ENCODE data around the gene SLC6A8.

SLC6A8 gene

DNA sequence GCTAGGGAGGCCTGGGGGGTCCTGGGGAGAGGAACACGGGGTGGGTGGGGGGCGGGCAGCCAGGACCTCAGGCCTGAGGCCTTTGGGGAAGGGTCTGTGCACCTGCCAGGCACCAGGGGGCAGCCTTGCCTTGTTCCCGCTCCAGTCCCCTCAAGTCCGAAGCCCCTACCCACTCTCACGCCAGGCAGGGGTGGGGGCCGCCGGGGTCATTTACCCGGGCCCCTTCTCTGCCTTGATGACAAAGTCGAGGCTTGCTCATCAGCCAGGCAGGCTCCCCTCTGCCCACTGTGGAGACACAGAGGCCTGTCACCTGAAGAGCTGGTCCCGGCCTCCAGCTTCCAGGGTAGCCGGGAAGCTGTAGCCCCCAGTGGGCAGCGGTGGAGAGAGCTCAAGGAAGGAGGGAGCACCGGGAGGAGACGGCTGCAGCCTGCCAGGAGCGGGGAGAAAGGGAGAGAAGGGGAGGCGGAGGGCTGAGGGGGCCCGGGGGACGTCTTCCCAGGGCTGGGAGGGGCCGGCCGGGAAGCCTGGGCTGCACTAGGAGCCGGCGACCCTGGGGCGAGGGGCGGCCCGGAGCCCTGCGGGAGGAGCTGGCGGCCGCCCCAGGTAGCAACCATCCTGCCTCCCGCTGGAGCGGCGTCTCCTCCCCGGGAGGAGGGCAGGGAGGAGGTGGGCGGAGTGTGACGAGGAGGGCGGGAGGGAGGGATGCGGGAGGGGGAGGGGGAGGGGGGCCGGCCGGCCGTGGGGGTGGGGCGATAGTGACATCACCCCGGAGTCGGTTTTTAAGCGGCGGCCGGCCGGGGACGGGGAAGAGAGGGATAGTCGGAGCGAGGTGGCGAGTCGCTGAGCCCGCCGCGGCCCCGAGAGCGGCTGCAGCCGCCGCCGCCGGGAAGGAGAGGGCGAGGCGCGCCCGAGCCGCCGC lies at the start of gene SLC6A8:
SLC6A8 (plus strand) TSS at position 806 of the 919 bp plus-strand sequence. CDS start 649 bp downstream, outside the sequence.
- no peak for DNase-seq (ENCODE audit: low read depth in 3 of 3)

DNA sequence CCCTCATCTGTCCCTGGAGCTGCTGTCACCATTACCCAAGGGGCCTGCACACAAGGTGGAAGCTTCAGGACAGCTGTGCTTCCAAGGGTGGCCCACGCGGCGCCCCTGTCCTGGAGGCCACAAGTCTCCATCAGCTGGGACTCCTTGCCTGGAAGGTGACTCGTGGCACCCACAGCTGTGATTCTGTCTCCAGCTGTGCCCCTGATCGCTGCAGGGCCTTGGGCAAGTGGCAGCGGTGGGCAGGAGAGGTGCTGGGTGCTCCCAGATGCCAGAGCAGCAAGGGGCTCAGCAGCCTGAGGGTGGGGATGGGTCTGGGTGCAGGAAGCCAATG lies 49.7 kb upstream of the SLC6A8 start:
- no peak for DNase-seq (ENCODE audit: low read depth in 3 of 3)

DNA sequence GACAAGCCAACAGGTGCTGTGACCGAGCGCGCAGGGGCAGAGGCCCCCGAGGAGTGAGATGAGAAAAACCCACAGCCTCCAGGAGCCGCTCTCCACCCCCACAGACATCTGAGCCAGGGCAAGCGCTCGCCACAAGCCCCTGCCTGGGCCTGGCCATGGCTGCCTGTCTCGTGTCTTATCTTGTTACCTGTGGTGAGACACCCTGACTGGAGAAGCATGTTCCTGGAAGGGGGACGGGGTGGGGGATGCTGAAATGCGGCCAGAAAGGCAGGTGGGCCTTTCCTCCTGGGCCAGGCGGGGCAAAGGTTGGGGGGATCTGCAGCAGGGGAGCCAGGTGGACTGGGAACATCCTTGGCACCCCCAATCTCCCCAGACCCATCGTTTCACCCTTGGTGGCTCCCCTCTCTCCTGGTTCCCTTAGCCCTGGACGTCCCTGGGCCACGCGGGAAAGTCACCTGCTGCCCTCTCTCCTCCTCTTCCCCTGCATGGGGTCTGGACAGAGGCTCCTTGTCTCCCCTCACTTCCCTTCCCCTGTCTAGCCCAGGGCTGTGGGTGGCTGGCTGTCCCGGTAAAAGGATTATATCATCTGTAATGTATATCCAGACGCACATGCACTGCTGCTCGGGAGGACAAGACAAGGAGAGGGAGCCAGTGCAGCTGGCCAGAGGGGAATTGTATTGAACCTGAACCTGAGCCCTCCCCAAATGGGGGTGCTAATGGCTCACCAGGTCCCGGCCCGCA lies 49.1 kb upstream of the SLC6A8 start:
- DNase-seq (ENCODE audit: low read depth in 3 of 3): no peak

DNA sequence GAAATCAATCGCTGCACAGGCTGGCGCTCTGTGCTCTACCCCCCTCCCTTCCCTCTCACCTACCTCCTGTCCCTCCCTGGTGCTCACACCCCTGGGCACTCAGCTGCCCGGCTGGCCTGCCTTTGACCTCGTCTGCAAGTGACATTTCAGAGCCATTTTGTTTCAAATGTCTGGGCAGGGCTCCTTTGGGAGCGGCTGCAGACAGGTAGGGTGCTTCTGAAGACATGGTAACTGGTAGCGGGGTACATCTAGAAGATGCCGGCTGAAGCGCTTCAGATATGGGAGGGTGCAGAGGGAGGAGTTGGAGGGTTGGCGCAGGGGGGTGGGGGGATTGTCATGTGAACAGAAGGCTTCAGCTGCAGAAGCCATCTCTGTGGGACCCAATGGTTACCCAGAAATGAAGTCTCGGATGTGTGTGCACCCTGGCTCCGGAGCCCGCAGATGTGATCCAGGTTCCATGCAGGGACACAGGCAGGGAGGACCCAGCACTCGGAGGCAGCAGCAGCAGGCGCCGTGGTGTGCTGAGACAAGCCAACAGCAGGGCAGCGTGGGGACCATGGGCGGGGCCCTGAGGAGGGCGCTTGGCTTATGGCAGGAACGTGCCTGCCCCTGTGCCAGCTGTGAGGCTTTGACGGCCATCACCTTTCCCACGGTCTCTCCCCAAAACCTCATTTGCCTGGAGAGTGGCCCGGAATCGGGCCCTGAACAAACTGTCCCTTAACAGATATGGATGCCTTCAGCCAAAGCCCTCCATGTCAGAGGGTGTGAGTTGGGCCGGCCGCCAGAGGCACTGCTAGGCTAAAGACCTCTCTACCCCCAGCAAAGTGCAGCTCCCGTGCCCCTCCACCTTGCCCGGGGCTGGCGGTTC lies 48.3 kb upstream of the SLC6A8 start:
- no peak for DNase-seq (ENCODE audit: low read depth in 3 of 3)

DNA sequence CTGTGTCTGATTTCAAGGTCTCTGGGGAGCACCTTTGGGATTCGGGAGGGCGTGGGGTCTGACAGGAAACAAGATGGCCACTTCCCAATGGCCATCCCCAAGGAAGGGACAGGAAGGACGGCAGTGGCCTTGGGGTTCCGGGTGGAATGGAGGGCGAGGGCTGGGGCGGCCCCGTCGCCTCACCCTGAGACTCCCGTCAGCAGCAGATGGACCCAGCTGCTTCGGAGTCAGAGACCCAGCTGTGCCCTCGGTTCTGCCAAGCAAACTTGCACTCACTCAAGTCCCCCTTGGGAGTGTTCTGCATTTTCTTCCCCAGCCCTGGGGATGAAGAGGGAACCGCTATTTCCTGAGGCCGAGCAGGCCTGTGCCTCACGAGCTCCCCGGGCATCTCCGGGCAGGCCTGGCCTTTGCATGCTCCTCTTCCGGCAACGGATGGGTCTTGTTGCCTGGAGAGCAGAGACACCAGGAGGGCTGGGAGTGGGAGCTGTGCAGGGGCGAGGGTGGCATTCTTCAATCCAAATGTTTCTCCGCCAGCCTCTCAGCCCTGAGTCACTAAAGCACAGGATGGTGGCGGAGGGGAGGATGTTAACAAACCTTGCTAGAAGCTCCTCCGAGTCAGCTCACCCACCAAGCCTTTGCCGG lies 47.6 kb upstream of the SLC6A8 start:
- no peak for DNase-seq (ENCODE audit: low read depth in 3 of 3)

DNA sequence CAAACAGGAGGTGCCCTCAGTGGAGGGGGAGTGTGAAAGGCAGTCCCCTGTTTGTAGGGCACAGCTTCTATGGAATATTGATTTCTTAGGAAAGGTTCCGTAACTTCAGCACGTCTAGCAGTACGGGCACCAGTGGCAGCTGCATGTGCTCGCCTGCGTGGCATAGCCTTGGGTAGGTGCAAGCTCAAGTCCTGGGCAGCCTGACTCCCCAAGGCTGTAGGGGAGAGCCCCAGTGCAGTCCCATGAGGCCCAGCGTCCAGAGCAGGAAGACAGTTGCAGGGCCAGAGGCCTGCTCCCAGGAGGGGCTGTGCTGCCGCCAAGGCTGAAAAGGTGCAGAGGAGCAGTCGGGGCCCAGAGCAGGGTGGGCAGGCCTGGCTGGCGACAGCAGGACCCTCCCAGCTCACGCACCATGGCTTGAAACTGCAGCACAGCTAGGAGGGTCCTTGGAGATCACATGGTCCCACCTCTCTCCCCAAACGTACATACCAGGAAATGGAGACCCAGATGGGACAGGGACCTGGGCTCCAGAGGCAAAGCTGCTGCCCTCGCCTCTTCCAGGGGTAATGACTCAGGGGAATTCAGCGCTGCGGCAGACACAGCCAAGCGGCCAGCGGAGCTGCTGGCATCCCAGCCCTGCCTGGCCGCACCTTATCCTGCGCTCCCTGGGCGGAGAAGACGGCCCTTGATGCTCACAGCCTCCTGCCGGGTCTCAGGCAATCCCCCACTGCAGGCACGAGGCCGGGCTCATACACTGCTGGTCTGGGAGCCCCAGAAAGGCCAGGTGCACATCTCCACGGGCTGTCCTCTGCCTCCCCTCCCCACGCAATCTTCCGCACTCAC lies 46.8 kb upstream of the SLC6A8 start:
- no peak for DNase-seq (ENCODE audit: low read depth in 3 of 3)

DNA sequence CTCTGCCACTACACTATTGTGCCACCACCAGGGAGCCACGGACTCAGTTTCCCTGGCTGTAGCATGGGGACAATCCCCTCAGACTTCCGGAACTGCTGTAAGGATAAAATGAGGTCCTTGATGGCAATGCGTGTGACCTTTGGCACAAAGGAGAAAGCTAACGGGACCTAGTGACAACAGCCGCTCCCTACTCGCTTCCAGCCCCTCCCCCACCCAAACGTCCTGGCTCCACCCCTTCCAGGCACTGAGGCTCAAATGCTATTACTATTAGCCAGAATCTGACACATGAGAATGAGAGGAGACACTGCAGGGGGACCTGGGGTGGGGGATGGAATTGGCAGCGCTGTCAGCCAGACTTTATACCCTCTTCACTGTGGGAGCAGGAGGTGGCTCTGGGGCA lies 46.1 kb upstream of the SLC6A8 start:
- DNase-seq (ENCODE audit: low read depth in 3 of 3): no peak

DNA sequence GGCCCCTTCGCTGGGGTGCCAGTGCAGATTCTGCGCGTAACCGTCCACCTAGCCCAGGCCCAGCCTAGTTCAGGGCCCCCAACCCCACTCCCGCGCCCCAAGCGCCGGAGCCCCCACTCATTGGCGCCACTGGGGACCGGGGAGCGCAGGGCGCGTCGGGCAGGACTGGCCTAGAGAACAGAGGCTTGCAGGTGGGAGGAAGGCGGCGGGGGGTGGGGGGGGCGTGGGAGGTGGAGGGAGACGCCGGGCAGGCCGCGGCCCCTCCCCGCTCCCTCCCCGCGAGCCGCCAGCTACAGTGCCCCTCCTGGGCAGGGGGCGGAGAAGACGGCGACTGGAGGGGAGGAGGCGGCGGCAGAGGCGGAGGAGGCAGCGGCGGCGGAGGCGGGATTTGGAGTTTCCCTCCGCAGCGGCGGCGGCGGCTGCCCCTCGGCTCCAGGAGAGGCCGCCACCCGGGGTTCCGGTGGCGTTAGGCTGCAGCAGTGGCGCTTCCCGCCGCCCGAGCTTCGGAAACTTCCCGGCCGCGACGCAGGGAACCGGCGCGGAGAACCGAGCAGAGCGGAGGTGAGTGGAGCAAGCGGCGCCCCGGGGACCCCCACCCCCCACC lies 45.6 kb upstream of the SLC6A8 start:
- no peak for DNase-seq (ENCODE audit: low read depth in 3 of 3)

DNA sequence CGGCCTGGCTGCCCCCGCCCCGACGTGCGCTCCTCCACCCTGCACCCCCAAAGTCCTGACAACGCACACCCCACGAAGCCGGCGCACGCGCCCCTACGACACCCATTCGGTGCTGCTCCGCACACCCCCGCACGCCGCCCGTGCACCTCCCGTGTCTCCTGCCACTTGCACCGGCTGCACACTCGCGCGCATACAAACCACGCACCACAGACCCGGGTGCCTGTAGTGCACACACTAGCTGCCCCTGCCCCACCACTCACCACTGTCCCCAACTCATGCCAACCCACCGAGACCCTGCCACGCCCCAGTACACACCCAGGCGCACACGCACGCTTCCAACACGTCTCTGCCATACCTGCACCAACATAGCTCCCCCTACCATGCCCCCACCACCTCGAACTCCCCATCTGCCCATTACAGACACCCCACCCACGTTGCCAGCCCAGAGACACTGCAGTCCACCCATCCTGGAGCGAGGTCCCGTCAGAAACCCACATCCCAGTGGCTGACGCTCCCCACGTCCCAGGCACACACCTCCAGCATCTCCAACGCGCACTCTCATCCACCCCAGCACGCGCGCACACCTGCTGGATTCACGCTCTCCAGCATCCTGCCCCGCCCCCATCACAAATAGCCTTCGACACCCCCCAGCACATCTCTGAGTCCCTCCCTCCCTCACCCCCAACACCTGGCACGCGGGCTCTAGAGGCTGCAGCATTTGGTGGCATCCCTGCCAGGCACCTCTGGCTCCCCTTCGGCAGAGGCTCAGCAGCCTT lies 44.9 kb upstream of the SLC6A8 start:
- DNase-seq (ENCODE audit: low read depth in 3 of 3): no peak

DNA sequence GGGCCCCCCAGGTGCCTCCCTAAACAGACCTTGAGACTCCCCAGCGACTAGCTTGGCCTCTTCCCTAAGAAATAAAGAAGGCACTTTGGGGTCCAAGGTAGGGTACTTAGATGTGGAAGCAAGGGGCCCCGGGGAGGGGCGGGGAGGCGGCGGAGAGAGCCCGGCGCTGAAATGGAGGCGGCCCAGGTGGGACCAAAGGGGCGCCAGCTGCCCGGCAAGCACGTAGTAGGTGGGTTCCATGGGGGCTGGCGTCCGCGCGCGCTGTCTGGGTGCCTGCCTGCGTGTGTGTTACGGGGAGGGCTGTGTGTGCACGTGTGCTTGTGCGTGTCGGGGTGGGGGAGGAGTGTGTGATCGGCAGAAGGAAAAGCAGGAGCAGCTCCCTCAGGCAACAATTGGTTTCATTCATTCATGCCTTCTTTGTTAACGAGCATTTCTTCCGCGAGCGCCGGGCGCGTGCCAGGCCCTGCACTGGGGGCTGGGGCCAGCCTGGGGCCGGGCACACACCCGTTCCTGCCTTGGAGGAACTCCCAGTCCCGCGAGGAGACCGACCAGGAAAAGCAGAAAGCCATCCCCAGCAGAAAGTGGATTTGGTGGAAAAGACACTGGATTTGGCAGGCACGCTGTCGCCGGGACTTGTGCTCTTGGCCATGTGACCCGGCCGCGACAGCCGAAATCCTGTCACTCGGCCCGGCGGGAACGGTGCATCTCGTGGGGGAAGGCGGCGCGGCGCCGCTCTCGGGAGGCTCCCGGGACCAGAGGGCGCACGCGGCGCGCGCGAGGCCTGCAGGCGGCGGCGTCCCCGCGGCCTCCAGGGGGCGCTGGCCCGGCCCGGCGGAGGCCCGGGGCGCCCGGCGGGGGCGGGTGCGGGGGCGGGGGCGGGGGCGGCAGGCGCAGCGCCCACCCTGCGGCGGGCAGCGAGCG lies 44.0 kb upstream of the SLC6A8 start:
- DNase-seq (ENCODE audit: low read depth in 3 of 3): no peak

DNA sequence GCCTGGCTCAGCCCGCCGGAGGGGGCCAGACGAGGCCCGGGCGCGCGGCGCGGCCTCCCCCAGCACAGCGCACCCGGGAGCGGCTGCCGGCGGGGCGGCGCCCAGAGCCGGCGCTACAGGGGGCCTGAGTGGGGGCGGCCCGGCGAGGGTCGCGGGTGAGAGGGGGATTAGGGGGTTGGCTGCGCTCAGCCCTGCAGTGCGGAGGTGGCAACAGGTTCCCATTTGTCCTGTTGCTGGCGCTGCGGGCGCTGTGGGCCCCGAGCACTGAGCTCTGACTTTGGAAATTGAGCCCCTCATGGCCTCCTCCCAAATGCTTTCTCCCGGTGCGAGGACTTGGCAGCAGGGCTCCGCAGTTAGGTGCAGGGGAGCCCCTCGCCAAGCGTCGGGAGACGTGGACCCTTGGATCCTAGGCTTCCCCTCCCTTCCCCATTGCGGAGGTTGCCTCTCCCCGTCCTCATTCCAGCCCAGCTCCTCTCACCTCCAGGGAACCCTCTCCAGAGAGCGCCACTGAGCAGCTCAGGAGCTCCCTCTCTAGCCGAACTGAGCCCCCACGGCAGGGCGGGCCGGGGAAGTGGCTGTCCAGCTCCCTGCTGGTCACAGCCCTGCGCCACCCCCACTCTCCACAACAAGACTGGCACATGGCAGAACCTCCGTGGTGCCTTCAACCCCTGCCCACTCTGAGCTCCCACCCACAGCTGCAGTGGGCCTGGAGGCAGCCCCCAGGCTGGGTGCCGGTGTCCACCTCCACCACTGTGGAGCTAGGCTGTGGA lies 43.2 kb upstream of the SLC6A8 start:
- no peak for DNase-seq (ENCODE audit: low read depth in 3 of 3)

DNA sequence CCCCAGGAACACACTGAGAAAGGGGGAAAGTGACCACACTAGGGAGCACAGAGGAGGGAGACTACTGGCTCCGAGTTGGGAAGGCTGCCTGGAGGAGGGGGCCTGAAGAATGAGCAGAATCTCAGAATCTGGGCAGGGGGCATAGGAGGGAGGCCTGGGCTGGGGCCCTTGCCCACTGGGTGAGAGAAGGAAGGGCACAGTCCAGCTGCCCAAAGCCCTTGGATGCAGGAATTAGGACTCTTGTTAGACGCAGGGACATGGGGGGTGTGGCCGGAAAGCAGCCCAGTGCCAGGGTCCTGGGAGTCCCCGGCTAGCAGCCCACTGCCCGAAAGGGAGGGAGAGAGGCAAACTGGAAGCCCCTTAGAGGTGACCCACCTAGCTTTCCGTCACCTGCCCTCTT lies 42.6 kb upstream of the SLC6A8 start:
- DNase-seq (ENCODE audit: low read depth in 3 of 3): no peak

DNA sequence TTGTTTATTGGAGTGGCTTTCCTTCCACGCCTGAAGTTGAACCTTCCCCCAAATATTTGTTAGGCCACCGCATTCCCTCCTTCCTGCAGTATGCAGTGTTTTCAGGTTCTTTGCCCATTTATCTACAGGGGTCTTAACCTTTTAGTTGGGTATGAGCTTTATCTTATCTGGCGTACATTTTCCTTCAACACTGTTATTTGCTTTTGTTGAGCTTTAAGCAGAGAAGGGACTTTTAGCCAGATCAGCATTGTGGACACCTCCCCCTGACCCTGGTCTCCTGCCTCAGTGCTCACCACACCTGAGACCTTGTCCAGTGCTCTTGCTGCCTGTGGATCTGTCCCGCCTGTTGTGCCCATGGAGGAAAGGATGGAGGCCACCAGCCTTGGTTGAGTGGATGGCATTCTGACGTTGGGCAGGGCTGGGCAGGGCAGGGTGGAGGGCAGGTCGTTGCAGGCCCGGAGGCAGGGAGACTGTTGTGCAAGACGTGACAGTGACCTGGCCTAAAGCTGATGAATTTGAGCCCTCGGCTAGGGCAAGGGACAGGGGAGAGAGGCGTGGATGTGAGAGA lies 41.7 kb upstream of the SLC6A8 start:
- DNase-seq (ENCODE audit: low read depth in 3 of 3): no peak

DNA sequence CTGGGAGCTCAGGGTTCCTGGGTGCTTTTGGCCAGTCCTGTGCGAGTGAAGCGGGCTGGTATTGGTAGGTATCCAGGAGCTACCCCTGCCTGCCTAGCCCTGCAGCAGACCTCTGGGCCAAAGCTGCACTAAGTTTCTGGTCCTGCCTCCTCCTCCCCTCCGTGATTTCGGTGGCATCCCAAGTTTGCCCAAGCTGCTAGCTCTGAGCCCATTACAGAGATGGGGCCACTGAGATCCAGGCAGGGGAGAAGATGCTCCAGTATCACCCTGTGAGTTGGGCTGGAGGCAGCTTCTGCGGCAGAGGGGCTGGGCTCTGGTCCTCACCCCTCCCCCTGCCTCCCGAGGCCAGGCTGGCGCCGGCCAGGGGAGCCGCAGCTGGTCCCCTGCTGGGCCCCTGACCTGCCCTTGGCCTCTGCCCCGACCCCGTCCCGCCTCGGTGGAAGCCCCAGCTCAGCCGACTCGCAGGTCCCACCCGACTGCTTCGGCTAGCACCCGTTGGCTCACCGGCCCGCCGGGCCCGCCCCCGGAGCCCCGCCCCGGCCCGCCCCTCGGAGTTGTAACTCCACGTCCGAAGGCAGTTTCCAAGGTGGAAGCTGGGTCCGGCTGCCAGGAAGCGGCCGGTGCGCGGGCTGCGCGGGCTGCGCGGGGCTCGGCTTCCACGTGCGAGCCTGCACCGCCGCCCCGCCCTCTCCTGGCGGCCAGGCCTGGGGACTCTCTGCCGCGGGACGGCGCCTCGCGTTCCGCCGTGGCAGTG lies 40.9 kb upstream of the SLC6A8 start, which contains the start of gene DUSP9:
DUSP9 (plus strand) TSS at position 584 of the 754 bp plus-strand sequence. CDS start 751 bp downstream, outside the sequence.
- no peak for DNase-seq (ENCODE audit: low read depth in 3 of 3)

DNA sequence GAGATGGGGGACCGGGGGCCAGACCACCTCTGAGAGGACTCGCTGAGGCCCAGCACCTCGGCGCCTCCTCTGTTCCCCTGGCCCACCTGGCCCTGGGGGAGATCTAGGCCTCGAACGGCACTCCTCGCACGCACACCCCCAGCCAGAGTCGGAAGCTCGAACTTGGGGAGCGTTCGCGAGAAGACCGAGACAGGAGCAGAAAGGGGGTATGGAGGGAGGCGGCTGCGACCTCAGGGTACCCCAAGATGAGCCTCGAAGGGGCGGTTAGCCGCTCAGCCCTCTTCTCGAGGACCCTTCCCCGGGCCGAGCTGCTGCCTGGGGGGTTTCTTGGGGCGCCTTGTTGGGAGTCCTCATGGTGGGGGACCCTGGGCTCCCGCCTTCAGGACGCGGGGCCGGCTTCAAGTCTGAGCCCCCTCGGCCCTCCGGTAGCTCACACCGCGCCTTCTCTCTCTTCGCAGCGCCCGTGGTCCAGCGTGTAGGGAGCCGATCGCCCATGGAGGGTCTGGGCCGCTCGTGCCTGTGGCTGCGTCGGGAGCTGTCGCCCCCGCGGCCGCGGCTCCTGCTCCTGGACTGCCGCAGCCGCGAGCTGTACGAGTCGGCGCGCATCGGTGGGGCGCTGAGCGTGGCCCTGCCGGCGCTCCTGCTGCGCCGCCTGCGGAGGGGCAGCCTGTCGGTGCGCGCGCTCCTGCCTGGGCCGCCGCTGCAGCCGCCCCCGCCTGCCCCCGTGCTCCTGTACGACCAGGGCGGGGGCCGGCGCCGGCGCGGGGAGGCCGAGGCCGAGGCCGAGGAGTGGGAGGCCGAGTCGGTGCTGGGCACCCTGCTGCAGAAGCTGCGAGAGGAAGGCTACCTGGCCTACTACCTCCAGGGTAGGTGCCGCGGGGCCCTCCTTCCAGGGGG lies 40.0 kb upstream of the SLC6A8 start:
- no peak for DNase-seq (ENCODE audit: low read depth in 3 of 3)
